Renal cortical epithelial cell (primary cell): Measurements from ENCODE around the gene EFTUD2. TPM values are rescaled to one million over a fixed set of nuclear protein-coding genes. Genes with fewer than 3 reads are reported as not detected.
"Not testable (repeated sequence)": the region's sequence is repeated elsewhere in the genome, so short reads cannot be mapped to it uniquely, and the experiment has no call there.

Source experiments
- DNase-seq: peaks from one replicate; pipeline ENCODE4 v3.0.0-alpha.2; 2011; ENCODE audit warnings: low read depth
- total RNA-seq: library from RNA; depleted of rRNA; stranded (reverse); fragments of >200 nt; gene quantifications from 2 replicates; pipeline ENCODE4 v1.2.3, GENCODE V29; 2014

Gene EFTUD2
- total RNA-seq, 1 donor from 2014 or later, result 276 TPM

DNA sequence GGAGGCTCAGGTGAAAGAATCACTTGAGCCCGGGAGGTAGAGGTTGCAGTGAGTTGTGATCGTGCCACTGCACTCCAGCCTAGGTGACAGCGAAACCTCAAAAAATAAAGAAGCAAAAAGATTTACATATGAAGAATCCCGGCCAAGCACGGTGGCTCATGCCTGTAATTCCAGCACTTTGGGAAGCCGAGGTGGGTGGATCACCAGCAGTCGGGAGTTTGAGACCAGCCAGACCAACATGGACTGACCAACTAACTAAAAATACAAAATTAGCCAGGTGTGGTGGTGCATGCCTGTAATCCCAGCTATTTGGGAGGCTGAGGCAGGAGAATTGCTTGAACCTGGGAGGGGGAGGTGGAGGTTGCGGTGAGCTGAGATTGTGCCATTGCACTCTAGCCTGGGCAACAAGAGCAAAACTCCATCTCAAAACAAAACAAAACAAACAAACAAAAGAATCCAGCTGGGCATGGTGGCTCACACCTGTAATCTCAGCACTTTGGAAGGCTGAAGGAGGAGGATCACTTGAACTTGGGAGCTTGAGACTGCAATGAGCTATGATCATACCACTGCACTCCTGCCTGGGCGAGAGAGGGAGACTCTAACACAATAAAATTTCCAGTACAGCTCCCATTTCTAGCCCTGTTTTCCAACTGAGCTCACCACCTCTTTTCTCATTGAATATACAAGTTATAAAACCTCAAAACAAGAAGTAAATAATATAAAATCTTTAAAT is 90.4 kb downstream of the EFTUD2 start:
- not testable (repeated sequence) for DNase-seq

DNA sequence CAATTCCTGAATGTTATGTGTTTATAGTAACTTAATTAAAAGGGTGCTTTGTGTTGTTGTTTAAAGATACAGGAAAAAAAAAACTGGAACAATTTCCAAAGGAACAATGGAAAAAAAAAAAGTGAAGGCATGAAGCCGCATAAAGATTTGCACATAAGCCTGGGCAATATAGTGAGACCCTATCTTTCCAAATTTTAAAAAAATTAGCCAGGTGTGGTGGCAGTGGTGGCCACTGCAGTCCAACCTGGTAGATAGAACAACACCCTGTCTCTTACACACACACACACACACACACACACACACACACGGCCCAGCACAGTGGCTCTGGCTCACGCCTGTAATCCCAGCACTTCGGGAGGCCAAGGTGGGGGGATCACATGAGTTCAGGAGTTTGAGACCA is 91.1 kb downstream of the EFTUD2 start:
- DNase-seq, result no peak

DNA sequence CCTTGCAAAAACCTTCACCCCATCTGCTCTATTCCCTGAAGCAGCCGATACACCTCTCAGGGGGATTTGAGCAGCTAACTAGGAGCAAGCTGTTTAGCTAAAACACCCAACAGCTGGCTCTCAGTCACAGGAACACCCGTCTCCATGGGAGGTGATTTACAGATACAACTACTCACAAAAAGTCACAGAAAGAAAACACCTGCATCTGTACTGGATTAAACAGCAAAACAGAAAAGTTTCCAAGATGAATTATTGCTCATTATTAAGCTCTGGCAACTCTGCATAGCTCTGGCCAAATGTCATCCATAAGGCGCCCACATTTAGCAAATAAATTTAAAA is 91.5 kb downstream of the EFTUD2 start:
- DNase-seq, result no peak

DNA sequence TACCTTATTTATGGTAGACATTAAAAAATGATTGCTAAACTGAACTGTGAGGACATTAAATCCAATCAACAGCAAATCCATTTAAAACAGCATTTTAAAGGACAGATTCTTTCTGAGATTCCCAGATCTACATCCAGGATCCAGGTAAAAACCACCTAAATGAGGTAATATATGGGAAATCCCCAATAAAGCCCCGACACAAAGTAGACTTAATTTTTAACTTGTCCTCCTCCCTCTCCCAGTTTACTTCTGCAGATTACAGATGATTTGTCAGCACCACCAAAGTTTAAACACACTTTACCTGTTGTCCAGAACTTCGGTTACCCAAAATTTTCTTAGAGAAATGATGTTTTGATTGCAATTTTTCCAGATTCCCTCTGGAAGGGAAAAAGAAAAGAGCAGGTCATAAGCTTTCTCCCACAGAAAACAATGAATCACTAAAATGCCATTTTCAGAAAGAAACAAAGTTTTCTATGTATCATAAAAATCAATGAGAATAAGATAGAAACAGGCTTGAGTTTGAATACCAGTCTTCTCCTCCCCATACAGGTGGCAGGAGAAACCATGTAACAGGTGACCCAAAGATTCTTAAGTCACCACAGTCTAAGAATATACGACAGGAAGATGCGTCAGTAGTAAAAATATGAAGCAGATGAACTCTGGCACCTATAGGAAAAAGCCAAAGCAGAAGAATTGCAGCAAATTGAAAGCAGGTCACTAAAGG is 92.0 kb downstream of the EFTUD2 start:
- DNase-seq, result peak; percentile 27

DNA sequence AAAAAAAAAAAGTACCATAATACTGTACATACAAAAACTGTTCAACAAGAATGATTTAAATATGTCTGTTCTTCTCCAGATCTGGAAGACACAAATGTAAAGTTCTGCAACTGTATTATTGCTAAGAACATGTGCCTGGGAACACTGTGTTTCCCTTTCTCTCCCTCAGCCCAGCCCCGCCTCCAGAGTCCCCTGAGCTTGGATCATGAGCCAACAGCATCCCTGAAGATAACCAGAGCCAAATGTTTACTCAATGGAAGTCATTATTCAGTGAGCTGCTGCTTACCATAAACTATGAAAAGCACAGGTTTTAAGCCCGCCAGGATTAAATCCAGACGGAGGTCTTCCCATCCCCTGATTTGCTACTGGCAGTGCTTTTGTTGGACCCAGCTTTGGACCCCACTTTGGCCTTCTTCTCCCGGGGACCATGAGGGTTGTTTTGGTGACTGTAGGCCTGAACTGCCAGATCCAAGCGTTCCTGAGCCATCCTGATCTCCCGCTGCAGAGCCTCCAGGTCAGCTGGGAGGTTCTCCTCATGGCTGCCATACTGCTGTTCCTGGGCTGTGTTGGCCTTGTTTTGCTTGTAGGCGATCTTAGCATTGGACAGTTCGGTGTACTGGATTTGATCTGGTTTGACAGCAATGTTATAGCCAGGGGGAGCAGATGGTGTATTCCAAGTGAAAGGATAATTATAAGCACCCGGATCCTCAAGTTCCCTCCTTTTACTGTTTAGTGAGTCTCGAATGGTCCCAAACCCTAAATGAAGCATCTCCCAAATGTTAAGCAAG is 94.7 kb downstream of the EFTUD2 start:
- no peak for DNase-seq

DNA sequence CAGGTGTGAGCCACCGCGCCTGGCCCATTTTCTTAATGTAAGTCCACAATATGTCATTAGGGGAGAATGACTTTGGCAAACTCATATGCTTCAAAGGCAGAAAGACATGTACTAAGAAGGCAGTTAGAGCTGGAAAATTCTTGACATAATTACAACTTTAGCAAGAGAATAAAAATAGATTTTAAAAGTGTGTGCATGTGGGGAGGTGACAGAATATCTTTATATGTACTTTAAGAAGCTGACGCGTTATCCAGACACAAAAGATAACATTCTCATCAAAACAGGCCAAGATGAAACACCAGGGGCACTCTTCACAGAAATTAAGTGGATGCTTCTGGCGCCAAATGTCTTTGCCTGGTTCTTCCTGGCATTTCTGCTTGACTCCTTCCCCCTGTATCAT is 97.4 kb downstream of the EFTUD2 start:
- no peak for DNase-seq

Other genes starting within 250 kb of the EFTUD2 start
- 1.0 and 1.5 TPM in 2 replicates for gene MEIOC, start 243.0 kb downstream of the EFTUD2 start, total RNA-seq
- gene CCDC43, start 209.7 kb downstream of the EFTUD2 start, total RNA-seq, result 31.8 and 51.2 TPM in 2 replicates
- gene DBF4B, start 190.8 kb downstream of the EFTUD2 start, total RNA-seq, result 3.9 and 6.3 TPM in 2 replicates
- under 0.01 and 0.20 TPM in 2 replicates for gene ADAM11, start 140.5 kb downstream of the EFTUD2 start, total RNA-seq
- 43.2 and 79.9 TPM in 2 replicates for gene GJC1, start 69.2 kb downstream of the EFTUD2 start, total RNA-seq
- gene HIGD1B, start 51.6 kb downstream of the EFTUD2 start, total RNA-seq, result not detected in 2 replicates
- gene GFAP, start 16.1 kb upstream of the EFTUD2 start, total RNA-seq, result 1.2 and 8.2 TPM in 2 replicates
- 0.15 and 0.87 TPM in 2 replicates for gene KIF18B, start 48.3 kb upstream of the EFTUD2 start, total RNA-seq
- 0.35 and 0.45 TPM in 2 replicates for gene C1QL1, start 68.9 kb upstream of the EFTUD2 start, total RNA-seq
- gene DCAKD, start 152.2 kb upstream of the EFTUD2 start, total RNA-seq, result 22.4 and 50.2 TPM in 2 replicates
- gene NMT1, start 161.9 kb upstream of the EFTUD2 start, total RNA-seq, result 82.5 and 102 TPM in 2 replicates
- gene PLCD3, start 233.1 kb upstream of the EFTUD2 start, total RNA-seq, result 26.9 and 98.1 TPM in 2 replicates
- gene ACBD4, start 236.2 kb upstream of the EFTUD2 start, total RNA-seq, result 7.2 and 9.6 TPM in 2 replicates
- gene HEXIM1, start 249.0 kb upstream of the EFTUD2 start, total RNA-seq, result 10.8 and 38.0 TPM in 2 replicates